Liver (tissue), 9 donors: Measurements from ENCODE around the gene NUP214. TPM values are rescaled to one million over a fixed set of nuclear protein-coding genes. Genes with fewer than 3 reads are reported as not detected.

Experiments
- DNase-seq: peaks from one replicate; pipeline ENCODE4 v3.0.0-alpha.2; 2017; ENCODE audit warnings: low spot score
- H3K27ac ChIP-seq, 2 donors: one replicate each; pipeline ENCODE4 v1.7.0; 2013; ENCODE audit warnings: inconsistent platforms in 2 of 2, low read length in 2 of 2, control low read depth in 1 of 2, low read depth in 1 of 2, mild to moderate bottlenecking in 1 of 2
- H3K27me3 ChIP-seq, 4 donors: one replicate each; pipeline versions ENCODE4 v1.6.1 to v1.7.0; 2013; ENCODE audit warnings: low read length in 3 of 4, inconsistent platforms in 1 of 4, mild to moderate bottlenecking in 1 of 4, moderate library complexity in 1 of 4; ENCODE audit not compliant: control insufficient read depth in 4 of 4, insufficient read depth in 4 of 4
- H3K36me3 ChIP-seq, 4 donors: one replicate each; pipeline versions ENCODE4 v1.6.1 to v1.7.0; 2013; ENCODE audit warnings: low read length in 3 of 4, mild to moderate bottlenecking in 3 of 4, low read depth in 1 of 4, moderate library complexity in 1 of 4; ENCODE audit not compliant: control insufficient read depth in 4 of 4, insufficient read depth in 3 of 4
- H3K4me1 ChIP-seq, 4 donors: one replicate each; pipeline versions ENCODE4 v1.6.1 to v1.7.0; 2013; ENCODE audit warnings: low read length in 3 of 4, mild to moderate bottlenecking in 3 of 4, moderate library complexity in 1 of 4; ENCODE audit not compliant: control insufficient read depth in 4 of 4, insufficient read depth in 4 of 4
- H3K4me3 ChIP-seq, 3 donors: one replicate each; pipeline versions ENCODE4 v1.6.1 to v1.7.0; 2013; ENCODE audit warnings: low read length in 3 of 3, control low read depth in 1 of 3, low read depth in 1 of 3, mild to moderate bottlenecking in 1 of 3
- H3K9ac ChIP-seq, 2 donors: one replicate each; pipeline ENCODE4 v1.7.0; 2013; ENCODE audit warnings: low read length in 2 of 2, mild to moderate bottlenecking in 2 of 2, moderate library complexity in 2 of 2, control low read depth in 1 of 2, low read depth in 1 of 2
- H3K9me3 ChIP-seq, 4 donors: one replicate each; pipeline versions ENCODE4 v1.6.1 to v1.7.0; 2013; ENCODE audit warnings: low read length in 3 of 4; ENCODE audit not compliant: control insufficient read depth in 4 of 4
- EGR1 ChIP-seq, 2 donors: IDR thresholded peaks; 2 replicates each; pipeline ENCODE4 v1.6.1; 2016 to 2018; ENCODE audit warnings: antibody characterized with exemption in 2 of 2, low read depth in 2 of 2
- FOXA1 ChIP-seq: IDR thresholded peaks from 2 replicates; pipeline ENCODE4 v1.6.1; 2016; ENCODE audit warnings: antibody characterized with exemption
- FOXA2 ChIP-seq: IDR thresholded peaks from 2 replicates; pipeline ENCODE4 v1.6.1; 2016; ENCODE audit warnings: antibody characterized with exemption
- GABPA ChIP-seq, 2 donors: IDR thresholded peaks in 1 of 2; conservative IDR thresholded peaks in 1 of 2; 2 replicates each; pipeline ENCODE4 v1.6.1; 2016; ENCODE audit warnings: antibody characterized with exemption in 2 of 2, mild to moderate bottlenecking in 1 of 2, moderate library complexity in 1 of 2
- HNF4A ChIP-seq, 2 donors: conservative IDR thresholded peaks; 2 replicates each; pipeline ENCODE4 v1.6.1; 2016; ENCODE audit warnings: antibody characterized with exemption in 2 of 2, mild to moderate bottlenecking in 2 of 2
- HNF4G ChIP-seq: IDR thresholded peaks from 2 replicates; pipeline ENCODE4 v1.6.1; 2016; ENCODE audit warnings: antibody characterized with exemption
- JUND ChIP-seq, 2 donors: IDR thresholded peaks; 2 replicates each; pipeline ENCODE4 v1.6.1; 2016; ENCODE audit warnings: antibody characterized with exemption in 2 of 2
- MAX ChIP-seq: IDR thresholded peaks from 2 replicates; pipeline ENCODE4 v1.6.1; 2016; ENCODE audit warnings: antibody characterized with exemption
- NR2F2 ChIP-seq: IDR thresholded peaks from 2 replicates; pipeline ENCODE4 v1.6.1; 2016; ENCODE audit warnings: antibody characterized with exemption
- RAD21 ChIP-seq, 2 donors: IDR thresholded peaks; 2 replicates each; pipeline ENCODE4 v1.6.1; 2016; ENCODE audit warnings: antibody characterized with exemption in 2 of 2, mild to moderate bottlenecking in 2 of 2
- REST ChIP-seq: IDR thresholded peaks from 2 replicates; pipeline ENCODE4 v1.6.1; 2016; ENCODE audit warnings: antibody characterized with exemption, mild to moderate bottlenecking
- RXRA ChIP-seq, 2 donors: IDR thresholded peaks; 2 replicates each; pipeline ENCODE4 v1.6.1; 2017 to 2018; ENCODE audit warnings: antibody characterized with exemption in 2 of 2, mild to moderate bottlenecking in 1 of 2
- SP1 ChIP-seq: IDR thresholded peaks from 2 replicates; pipeline ENCODE4 v1.6.1; 2018; ENCODE audit warnings: antibody characterized with exemption, mild to moderate bottlenecking
- TAF1 ChIP-seq: conservative IDR thresholded peaks from 2 replicates; pipeline ENCODE4 v1.6.1; 2016; ENCODE audit warnings: antibody characterized with exemption, mild to moderate bottlenecking
- YY1 ChIP-seq: IDR thresholded peaks from 2 replicates; pipeline ENCODE4 v1.6.1; 2016; ENCODE audit warnings: antibody characterized with exemption, mild to moderate bottlenecking
- WGBS: extraction: QIAGEN DNeasy Blood & Tissue Kit; methylation state at CpG from one replicate; pipeline ENCODE4 v1.1.7; 2013; 5-methylcytosine and 5-hydroxymethylcytosine counted together
- polyA plus RNA-seq, 2 donors: library from polyadenylated mRNA; stranded (reverse) in 1 of 2; unstranded in 1 of 2; fragments of 200-250 nt in 1 of 2; fragments of >200 nt in 1 of 2; fragmentation: Nextera tagmentation in 1 of 2; extraction: Ambion mirVana in 1 of 2; gene quantifications; one replicate each; pipeline versions ENCODE4 v1.2.1 to v1.2.3, GENCODE V29; 2013 to 2015
- total RNA-seq, 2 donors: library from RNA; depleted of rRNA; stranded (reverse); fragments of >200 nt; gene quantifications; one replicate each; pipeline ENCODE4 v1.2.3, GENCODE V29; 2014
- TF ChIP-seq, protein P1 (sequence below): fragments of 150-350 bp; IDR thresholded peaks from 2 replicates; pipeline ENCODE4 v1.5.1; 2017; ENCODE audit warnings: improper control_type of control experiment, low read depth, low read length; ENCODE audit not compliant: missing input control
- TF ChIP-seq, protein P2 (sequence below): IDR thresholded peaks from 2 replicates; pipeline ENCODE4 v1.6.1; 2016; ENCODE audit warnings: antibody characterized with exemption
- TF ChIP-seq, protein P3 (sequence below): IDR thresholded peaks from 2 replicates; pipeline ENCODE4 v1.6.1; 2016; ENCODE audit warnings: antibody characterized with exemption
- donor health status: healthy.
- donor health status: healthy.
- donor health status: healthy.
- donor health status: healthy.
- donor health status: healthy.

Gene NUP214
- total and polyA plus RNA-seq, 4 donors = 8.8 to 19.5 (median 16.5) TPM

DNA sequence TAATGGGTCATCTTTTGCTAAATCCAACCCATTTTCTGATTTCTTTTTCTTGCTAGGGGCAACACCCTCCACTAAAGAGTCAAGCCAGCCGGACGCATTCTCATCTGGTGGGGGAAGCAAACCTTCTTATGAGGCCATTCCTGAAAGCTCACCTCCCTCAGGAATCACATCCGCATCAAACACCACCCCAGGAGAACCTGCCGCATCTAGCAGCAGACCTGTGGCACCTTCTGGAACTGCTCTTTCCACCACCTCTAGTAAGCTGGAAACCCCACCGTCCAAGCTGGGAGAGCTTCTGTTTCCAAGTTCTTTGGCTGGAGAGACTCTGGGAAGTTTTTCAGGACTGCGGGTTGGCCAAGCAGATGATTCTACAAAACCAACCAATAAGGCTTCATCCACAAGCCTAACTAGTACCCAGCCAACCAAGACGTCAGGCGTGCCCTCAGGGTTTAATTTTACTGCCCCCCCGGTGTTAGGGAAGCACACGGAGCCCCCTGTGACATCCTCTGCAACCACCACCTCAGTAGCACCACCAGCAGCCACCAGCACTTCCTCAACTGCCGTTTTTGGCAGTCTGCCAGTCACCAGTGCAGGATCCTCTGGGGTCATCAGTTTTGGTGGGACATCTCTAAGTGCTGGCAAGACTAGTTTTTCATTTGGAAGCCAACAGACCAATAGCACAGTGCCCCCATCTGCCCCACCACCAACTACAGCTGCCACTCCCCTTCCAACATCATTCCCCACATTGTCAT is 72.0 kb downstream of the NUP214 start:
- no peak overlapping the region for H3K9ac ChIP-seq
- H3K27me3 ChIP-seq = no peaks in the 10 kb centered on the region
- 82% methylated on average over 11 of the region's 11 CpGs for WGBS
- peaks cover 20 to 65% (median 46%) of the 10 kb centered on the region in 4 donors for H3K36me3 ChIP-seq
- no peak for DNase-seq
- H3K4me1 ChIP-seq = no peaks in the 10 kb centered on the region
- H3K4me3 ChIP-seq = no peak overlapping the region
- H3K9me3 ChIP-seq = no peaks in the 10 kb centered on the region
- TF ChIP-seq, protein P1, sequence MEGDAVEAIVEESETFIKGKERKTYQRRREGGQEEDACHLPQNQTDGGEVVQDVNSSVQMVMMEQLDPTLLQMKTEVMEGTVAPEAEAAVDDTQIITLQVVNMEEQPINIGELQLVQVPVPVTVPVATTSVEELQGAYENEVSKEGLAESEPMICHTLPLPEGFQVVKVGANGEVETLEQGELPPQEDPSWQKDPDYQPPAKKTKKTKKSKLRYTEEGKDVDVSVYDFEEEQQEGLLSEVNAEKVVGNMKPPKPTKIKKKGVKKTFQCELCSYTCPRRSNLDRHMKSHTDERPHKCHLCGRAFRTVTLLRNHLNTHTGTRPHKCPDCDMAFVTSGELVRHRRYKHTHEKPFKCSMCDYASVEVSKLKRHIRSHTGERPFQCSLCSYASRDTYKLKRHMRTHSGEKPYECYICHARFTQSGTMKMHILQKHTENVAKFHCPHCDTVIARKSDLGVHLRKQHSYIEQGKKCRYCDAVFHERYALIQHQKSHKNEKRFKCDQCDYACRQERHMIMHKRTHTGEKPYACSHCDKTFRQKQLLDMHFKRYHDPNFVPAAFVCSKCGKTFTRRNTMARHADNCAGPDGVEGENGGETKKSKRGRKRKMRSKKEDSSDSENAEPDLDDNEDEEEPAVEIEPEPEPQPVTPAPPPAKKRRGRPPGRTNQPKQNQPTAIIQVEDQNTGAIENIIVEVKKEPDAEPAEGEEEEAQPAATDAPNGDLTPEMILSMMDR = no peak
- no peak for TF ChIP-seq FOXA1
- TF ChIP-seq RAD21 (IDR thresholded peaks at IDR 0.05) = no peak
- TF ChIP-seq, protein P2, sequence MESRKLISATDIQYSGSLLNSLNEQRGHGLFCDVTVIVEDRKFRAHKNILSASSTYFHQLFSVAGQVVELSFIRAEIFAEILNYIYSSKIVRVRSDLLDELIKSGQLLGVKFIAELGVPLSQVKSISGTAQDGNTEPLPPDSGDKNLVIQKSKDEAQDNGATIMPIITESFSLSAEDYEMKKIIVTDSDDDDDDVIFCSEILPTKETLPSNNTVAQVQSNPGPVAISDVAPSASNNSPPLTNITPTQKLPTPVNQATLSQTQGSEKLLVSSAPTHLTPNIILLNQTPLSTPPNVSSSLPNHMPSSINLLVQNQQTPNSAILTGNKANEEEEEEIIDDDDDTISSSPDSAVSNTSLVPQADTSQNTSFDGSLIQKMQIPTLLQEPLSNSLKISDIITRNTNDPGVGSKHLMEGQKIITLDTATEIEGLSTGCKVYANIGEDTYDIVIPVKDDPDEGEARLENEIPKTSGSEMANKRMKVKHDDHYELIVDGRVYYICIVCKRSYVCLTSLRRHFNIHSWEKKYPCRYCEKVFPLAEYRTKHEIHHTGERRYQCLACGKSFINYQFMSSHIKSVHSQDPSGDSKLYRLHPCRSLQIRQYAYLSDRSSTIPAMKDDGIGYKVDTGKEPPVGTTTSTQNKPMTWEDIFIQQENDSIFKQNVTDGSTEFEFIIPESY = no peak
- no peak for TF ChIP-seq HNF4A (conservative IDR thresholded peaks at IDR 0.05)
- no peak for TF ChIP-seq SP1
- TF ChIP-seq JUND (IDR thresholded peaks at IDR 0.05) = no peak
- no peak for TF ChIP-seq MAX
- TF ChIP-seq, protein P3, sequence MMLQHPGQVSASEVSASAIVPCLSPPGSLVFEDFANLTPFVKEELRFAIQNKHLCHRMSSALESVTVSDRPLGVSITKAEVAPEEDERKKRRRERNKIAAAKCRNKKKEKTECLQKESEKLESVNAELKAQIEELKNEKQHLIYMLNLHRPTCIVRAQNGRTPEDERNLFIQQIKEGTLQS = no peak
- no peak for TF ChIP-seq FOXA2
- no peak for TF ChIP-seq YY1
- no peak for TF ChIP-seq EGR1 (IDR thresholded peaks at IDR 0.05; ENCODE audit: low read depth in 2 of 2)
- TF ChIP-seq GABPA (IDR thresholded peaks at IDR 0.05 in 1 of 2, conservative IDR thresholded peaks at IDR 0.05 in 1 of 2) = no peak
- TF ChIP-seq TAF1 = no peak
- TF ChIP-seq NR2F2 = no peak
- no peak overlapping the region for H3K27ac ChIP-seq

DNA sequence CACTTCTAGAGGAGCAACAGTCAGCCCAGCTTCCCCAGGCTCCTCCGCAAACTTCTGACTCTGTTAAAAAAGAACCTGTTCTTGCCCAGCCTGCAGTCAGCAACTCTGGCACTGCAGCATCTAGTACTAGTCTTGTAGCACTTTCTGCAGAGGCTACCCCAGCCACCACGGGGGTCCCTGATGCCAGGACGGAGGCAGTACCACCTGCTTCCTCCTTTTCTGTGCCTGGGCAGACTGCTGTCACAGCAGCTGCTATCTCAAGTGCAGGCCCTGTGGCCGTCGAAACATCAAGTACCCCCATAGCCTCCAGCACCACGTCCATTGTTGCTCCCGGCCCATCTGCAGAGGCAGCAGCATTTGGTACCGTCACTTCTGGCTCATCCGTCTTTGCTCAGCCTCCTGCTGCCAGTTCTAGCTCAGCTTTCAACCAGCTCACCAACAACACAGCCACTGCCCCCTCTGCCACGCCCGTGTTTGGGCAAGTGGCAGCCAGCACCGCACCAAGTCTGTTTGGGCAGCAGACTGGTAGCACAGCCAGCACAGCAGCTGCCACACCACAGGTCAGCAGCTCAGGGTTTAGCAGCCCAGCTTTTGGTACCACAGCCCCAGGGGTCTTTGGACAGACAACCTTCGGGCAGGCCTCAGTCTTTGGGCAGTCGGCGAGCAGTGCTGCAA is 72.8 kb downstream of the NUP214 start:
- TF ChIP-seq RAD21 (IDR thresholded peaks at IDR 0.05) (no peak), FOXA1 (no peak), RXRA (IDR thresholded peaks at IDR 0.05) (no peak), NR2F2 (no peak), JUND (IDR thresholded peaks at IDR 0.05) (no peak), GABPA (IDR thresholded peaks at IDR 0.05 in 1 of 2, conservative IDR thresholded peaks at IDR 0.05 in 1 of 2) (no peak), EGR1 (IDR thresholded peaks at IDR 0.05; ENCODE audit: low read depth in 2 of 2) (no peak), HNF4G (no peak), REST (no peak), YY1 (no peak), SP1 (no peak), HNF4A (conservative IDR thresholded peaks at IDR 0.05) (no peak), FOXA2 (no peak), MAX (no peak)
- TF ChIP-seq, protein P2 = no peak
- TF ChIP-seq, protein P3 = no peak
- 94% methylated on average over 15 of the region's 15 CpGs for WGBS

More for the DNA sequence above, 72.8 kb downstream of the NUP214 start:
- Histone ChIP-seq H3K36me3 (peaks cover 23 to 66% (median 43%) of the 10 kb centered on the region in 4 donors), H3K9me3 (no peaks in the 10 kb centered on the region), H3K9ac (no peak overlapping the region), H3K4me3 (no peak overlapping the region), H3K4me1 (no peaks in the 10 kb centered on the region), H3K27ac (no peak overlapping the region), H3K27me3 (no peaks in the 10 kb centered on the region)
- no peak for DNase-seq
